PFSK-1 (cell line): ENCODE measurements around the gene TRIM29.

Source experiments
- SIN3A ChIP-seq: IDR thresholded peaks from 2 replicates; pipeline ENCODE4 v1.6.1; 2012; ENCODE audit warnings: mild to moderate bottlenecking, low read length, moderate library complexity, borderline replicate concordance; ENCODE audit not compliant: insufficient read depth
- TAF1 ChIP-seq: IDR thresholded peaks from 2 replicates; pipeline ENCODE4 v1.6.1; 2012; ENCODE audit warnings: low read length, control low read depth, borderline replicate concordance; ENCODE audit not compliant: insufficient read depth

DNA sequence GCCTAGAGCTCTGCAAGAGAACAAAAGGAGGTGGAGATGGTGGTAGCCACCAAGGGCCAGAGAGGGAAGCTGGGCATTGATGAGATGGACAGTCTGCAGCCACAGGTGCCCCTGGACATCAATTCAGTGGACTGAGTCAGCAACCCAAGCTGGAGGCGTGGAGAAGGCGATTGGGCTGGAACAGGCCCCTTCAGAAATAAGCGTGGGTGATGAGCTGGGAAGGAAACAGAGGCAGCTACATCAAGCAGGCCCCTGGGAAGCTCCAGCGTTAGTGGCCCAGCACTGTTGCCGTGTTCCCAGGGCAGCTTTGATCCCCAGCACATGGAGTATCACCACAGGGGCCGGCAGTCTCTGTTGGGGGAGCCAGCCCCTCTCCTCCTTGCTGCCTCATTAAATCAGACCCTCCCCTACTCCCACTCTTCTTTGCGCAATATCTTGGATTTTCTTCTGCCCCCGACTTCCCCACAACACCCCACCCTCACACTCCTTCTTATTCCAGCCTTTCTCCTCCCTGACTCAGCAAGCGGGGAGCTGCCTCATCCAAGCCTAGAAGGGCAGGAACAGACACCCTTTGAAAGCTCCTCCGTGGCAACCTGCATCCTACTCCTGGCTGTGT, 41.3 kb upstream of the TRIM29 start:
- TF ChIP-seq TAF1 (no peak), SIN3A (no peak)
